DMS 273 (cell line): ENCODE measurements around the gene APBB3.

Source experiments
- DNase-seq: peaks from one replicate; lab custom pipeline; 2025; ENCODE audit not compliant: unreplicated experiment; lab: John Stamatoyannopoulos, UW

The APBB3 gene

DNA sequence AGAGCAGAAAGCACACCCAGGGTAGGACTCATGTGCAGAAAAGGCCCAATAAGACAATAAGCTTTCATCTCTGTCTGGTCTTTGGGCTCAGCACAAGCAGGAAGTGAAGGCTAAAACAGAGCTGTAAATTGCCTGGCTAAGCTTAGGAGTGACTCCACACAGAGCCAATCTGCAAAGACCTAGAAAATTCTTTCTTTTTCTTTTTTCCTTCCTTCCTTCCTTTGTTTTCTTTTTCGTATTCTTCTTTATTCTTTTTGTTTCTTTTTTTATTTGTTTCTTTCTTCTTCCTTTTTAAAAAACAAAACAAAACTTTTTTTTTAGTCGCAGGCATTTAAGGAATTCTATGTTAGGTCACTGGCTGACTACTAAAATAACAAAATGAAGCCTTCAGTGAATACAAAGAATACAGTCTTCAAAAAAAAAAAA, 12.4 kb upstream of the APBB3 start:
- no peak for DNase-seq

DNA sequence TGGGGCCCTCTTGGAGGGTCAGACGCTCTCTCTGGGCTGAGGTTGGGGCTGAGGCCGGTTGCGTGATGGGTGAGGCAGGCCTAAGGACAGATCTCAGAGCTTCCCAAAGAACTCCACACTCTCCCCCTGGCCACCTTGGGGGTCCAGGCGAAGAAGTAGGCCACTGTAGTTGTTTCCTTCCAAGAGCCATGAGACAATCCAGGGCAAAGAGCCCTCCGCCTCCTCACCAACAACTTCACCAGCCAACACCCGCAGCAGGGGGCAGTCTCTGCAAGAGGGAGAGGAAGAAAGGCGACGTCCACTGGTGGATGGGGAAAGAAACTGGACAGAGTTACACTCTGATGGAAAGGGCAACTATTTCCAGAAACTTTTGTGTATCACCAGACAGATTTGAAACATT, 10.9 kb upstream of the APBB3 start:
- DNase-seq: peak; percentile 34

DNA sequence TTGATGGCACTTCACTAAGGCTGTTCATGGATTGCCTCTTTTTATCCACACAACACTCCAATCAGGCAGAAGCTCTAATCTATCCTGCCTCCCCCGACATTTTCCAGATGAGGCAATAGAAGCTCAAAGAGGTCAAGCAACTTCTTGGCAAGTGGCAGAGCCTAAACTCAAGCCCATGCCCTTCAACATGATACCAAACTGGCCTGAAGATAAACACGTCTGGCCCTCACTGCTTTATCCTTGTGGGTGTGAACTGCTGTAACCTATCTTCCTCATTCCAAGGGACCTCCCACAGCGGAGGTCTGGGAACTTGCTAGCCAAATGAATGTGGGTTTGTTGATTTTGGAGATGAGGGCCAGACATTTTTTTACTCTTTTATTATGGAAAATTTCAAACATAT, 9.8 kb upstream of the APBB3 start:
- DNase-seq: no peak

DNA sequence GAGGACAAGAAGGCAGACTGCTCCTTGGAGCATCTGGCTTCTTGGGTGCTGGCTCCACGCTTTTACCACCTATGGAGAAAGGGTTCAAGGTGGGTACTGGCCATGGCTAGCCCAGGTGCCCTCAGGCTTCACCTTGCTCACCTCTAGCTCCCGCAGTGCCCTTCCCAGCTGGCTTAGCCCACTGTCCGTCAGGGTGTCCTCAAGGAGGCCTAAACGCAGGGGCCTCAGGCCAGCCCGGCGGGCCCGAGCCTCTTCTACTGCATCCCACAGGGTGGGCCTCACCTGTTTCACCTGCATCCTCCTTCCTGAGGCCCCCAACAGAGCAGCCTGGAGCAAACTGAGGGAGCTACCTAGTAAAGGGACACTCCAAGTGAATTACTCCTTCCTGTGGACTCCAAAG, 9.3 kb upstream of the APBB3 start:
- no peak for DNase-seq

DNA sequence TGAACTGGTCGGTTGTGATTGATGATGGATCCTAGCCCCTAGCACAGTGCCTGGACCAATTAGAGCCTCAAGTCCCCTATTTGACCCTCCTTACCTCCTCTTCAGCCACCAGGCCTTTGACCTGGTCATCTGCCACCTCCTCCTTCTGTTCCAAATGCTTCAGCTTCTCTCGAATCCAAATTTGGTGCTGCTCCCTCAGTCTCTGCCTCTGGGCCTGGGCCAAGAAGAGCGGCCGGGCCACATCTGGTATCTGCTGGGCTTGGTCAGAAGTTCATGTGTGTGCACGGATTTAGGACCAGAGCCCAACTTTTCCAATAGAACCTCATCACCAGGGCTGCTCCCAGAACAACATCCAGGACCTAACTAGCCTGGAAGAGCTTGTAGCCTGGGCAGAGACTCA, 6.7 kb upstream of the APBB3 start:
- no peak for DNase-seq

DNA sequence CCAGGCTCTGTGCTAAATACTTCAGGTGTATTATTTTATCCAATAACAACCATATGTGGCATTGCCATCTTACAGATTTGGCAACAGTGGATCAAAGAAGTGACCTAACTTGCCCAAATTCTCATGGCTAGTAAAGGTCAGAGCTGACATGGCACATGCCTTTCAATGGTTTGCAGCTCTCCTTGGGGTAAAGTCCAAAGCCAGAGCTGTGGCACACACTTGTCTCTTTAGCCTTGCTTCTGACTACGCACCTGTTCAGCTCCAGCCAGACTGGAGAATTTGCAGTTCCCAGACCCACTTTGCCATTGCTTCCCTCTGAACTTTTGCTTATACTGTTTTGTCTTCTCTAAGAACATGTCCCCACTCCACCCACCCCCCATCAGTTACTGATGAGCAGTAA, 6.1 kb upstream of the APBB3 start:
- no peak for DNase-seq

DNA sequence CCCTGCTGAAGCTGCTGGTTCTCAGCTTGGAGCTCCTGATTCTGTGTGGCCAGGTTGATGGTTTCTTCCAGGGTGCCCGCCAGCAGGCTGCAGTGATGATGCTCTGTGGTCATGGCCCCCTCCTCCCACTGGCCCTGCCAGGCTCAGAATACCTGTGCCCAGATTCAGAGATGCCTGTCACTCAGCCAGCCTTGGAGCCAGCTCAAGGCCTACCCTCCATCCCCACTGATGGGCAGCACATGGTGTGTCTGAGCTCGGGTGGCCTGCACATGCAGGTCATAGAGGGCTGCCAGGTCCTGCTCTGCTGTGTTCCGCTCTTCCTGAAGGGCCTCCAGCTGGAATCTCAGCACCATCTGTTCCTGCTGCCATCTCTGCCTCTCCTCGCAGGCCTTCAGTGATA, 5.7 kb upstream of the APBB3 start:
- peak; percentile 44 for DNase-seq

DNA sequence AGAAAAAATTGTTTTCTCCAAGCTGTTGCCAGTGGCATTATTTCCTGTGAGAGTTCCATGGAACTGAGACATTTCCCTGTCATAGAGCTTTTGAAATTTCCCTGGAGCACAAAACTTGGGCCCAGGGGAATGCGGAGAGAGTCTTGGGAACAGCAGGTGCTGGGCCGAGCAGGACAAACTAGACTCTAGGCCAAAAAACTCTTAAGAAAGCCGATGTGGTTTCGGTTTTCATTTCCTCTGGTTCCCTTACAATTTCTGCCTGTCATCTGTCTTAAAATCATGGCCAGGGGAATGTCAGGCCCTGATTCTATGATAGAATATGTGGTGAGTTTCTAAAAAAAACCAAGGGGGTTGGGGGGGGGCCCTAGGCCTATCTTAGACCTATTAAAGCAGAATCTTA, 4.8 kb upstream of the APBB3 start:
- no peak for DNase-seq

DNA sequence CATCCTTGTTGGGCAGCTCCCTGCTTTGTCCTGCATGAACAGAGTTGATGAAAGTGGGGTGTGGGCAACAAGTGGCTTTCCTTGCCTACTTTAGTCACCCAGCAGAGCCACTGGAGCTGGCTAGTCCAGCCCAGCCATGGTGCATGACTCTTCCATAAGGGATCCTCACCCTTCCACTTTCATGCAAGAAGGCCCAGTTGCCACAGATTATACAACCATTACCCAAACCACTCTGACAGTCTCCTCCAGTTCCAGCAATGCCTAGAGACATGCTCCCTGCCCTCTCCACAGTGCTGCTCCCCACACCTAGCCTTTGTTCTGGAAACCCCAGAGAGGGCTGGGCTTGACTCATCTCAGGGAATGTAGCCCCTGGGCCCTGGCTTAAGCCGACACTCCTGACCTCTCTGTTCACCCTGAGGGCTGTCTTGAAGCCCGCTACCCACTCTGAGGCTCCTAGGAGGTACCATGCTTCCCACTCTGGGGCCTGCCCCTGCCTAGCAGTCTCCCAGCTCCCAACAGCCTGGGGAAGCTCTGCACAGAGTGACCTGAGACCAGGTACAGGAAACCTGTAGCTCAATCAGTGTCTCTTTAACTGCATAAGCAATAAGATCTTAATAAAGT, 4.2 kb upstream of the APBB3 start:
- no peak for DNase-seq

DNA sequence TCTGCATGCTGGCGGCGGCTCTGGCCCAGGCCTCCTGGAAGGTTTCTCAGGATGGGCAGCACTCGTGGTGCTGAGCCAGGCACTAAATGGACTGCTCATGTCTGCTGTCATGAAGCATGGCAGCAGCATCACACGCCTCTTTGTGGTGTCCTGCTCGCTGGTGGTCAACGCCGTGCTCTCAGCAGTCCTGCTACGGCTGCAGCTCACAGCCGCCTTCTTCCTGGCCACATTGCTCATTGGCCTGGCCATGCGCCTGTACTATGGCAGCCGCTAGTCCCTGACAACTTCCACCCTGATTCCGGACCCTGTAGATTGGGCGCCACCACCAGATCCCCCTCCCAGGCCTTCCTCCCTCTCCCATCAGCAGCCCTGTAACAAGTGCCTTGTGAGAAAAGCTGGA, 3.5 kb upstream of the APBB3 start:
- no peak for DNase-seq

DNA sequence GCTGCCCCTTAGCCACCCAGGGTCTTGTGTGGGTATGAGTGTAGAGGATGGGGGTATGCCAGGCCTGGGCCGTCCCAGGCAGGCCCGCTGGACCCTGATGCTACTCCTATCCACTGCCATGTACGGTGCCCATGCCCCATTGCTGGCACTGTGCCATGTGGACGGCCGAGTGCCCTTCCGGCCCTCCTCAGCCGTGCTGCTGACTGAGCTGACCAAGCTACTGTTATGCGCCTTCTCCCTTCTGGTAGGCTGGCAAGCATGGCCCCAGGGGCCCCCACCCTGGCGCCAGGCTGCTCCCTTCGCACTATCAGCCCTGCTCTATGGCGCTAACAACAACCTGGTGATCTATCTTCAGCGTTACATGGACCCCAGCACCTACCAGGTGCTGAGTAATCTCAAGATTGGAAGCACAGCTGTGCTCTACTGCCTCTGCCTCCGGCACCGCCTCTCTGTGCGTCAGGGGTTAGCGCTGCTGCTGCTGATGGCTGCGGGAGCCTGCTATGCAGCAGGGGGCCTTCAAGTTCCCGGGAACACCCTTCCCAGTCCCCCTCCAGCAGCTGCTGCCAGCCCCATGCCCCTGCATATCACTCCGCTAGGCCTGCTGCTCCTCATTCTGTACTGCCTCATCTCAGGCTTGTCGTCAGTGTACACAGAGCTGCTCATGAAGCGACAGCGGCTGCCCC, 2.9 kb upstream of the APBB3 start:
- peak; percentile 32 for DNase-seq

DNA sequence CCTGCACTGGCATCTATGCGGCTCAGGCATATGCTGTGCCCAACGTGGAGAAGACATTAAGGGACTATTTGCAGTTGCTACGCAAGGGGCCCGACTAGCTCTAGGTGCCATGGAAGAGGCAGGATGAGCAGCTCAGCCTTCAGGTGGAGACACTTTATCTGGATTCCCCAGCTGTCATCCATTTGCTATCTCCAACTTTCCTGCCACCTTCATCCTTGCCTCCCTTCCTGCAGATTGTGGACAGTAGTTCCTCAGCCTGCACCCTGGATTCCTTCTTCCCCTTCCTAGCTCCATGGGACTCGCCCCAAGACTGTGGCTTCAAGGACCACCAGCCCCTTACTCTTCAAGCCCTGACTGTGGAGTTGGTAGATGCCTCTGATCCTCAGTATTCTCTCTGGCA, 2.3 kb upstream of the APBB3 start:
- no peak for DNase-seq

DNA sequence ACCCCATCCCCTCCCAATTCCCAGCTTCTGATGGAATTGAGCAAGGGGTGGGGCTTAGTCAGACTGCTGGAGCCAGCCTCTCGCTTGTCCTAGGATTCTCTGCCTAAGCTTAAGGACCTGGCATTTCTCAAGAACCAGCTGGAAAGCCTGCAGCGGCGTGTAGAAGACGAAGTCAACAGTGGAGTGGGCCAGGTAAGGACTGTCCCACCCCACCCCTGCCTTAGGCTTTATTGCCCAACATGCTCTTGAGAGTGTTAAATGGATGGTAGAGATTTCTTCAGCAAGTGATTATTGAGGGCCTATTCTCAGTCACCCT, 1.3 kb upstream of the APBB3 start:
- DNase-seq: no peak

DNA sequence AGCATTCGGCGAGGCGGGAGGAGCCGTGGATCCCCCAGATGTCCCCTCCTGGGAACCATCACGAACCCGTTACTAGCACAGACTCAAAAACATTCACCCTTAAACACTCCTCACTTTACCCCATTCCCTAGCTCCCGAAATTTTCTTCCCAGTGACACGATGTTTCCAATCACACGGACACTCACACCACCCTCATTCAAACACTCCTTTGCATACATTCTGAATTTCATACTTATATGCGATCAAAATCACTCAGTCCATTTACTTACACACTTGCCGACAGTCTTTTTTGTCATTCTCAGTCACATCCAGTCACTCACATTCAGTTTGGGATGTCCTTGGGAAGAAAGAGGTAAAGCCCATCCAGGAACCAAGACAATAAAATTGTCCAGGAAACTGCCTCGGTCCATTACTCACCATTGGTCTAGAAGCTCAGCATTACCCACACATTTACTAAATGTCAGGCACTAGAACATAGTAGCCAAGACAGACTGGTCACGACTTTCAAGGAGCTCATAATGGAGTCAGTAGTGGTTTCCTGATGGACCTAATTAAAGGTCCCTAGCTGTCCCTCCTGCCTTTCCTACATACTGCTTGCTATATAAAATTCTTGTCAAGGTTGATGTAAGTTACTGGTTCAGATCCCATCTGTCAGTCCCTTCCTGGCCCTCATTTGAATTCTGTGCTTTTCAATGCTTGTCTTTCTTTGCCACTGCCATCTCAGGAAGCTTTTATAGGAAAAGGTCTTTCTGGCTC, 804 bp upstream of the APBB3 start:
- peak; percentile 38 for DNase-seq

DNA sequence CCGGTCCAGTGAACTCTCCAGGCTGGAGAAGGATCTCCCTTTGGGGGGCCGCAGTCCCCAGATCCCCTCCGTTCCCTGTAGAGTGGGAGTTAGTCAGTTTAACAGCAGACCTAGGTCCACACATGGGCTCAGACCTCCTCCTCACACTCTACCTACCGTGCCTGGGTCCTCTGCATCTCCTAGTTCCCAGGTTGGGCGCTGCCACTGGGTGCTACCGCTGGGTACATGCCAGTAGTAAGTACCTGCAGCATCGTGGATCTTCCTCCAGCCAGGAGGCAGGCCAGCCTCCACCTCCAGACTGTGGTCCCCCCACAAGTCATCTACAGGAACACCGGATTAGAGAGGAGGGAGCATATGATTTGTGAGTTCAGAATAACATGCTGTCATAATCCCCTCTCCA, 802 bp downstream of the APBB3 start:
- DNase-seq: no peak

DNA sequence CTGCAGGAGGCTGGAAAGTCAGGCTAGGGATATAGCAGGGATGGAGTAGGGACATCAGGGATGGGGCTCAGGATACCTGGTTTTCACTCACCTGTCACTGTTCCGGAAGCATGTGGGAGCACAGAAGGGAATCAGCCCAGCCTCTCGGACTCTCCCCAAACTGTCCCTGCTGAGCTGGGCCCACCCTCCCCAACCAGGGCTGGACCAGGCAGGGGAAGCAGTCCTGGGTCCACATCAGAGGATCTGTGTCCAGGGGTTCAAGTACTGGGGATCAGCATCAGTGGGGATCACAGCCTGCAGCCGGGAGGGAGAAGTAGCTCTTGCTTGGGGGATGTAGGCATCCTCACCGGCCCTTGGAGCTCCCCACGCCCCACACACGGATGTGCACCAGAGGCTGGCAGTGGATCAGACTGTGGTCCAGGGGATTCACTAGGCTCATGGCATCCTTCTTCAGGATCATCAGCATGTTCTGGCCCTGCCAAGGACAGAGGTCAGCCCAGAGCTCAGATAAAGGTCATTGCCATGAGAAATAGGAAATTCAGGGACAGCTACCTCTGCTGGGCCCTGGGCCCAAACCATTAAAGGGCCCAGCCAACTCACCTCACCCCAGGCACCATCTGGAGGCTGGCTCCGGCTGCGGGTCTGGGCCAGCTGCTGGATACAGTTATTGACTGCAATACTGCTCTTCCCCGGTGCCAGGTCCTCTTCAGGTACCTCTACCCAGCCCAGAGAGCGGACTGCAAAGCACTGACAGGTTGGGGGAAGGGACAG, 2.5 kb downstream of the APBB3 start:
- peak; percentile 82 for DNase-seq

DNA sequence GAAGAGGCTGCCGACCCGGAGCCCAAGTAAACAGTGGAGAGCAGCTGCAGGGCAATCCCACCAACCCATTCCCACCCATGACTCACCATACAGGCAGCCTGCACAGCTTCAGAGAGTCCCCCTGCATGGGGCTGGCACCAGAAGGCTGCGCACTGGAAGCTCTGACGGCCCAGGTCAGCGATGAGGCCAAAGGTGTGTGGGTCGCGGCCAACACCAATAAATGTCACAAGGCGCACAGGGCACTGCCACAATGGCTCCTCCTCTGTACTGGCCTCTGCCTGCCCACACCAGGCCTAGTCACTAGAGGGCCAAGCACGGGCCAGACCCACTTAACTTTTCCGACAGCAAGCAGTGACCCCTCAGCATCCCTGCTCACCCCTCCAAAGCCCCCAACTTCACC, 4.2 kb downstream of the APBB3 start:
- no peak for DNase-seq

DNA sequence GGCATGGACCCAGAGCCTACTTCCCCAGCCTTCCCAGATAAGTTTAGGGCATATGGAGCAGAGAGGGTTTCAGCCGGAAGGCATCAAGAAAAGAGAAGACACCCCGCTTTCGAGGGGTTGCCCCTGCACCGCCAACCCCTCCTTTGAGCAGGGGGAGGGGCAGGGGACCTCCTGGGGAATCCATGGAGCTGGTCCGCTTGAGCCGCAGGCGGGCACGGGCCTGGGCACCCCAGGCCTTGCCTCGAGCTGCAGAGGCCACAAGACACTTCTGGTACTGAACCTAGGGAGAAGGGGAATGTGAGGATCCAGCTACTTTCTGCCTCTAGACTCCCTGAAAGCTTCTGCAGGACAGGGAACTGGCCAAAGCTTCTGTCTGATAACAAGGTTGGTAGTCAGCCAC, 5.9 kb downstream of the APBB3 start:
- no peak for DNase-seq

DNA sequence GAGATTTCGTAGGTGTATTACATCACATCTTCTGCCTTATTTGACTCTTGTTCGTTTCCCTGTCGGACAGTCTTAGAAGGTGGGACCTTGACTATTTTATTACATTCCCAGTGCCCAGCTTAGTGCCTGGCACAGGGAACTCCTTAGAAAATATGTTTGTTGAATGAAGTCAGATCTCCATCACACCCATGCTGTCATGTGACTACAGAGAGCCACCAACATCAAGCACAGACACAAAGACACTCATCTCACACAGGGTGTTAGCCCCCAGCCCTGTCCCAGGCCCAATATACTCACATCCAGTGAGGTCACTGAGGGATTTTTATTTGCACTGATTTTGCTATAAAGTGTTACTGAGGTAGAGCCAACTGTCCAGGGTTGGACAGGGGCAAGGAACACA, 6.4 kb downstream of the APBB3 start:
- no peak for DNase-seq

DNA sequence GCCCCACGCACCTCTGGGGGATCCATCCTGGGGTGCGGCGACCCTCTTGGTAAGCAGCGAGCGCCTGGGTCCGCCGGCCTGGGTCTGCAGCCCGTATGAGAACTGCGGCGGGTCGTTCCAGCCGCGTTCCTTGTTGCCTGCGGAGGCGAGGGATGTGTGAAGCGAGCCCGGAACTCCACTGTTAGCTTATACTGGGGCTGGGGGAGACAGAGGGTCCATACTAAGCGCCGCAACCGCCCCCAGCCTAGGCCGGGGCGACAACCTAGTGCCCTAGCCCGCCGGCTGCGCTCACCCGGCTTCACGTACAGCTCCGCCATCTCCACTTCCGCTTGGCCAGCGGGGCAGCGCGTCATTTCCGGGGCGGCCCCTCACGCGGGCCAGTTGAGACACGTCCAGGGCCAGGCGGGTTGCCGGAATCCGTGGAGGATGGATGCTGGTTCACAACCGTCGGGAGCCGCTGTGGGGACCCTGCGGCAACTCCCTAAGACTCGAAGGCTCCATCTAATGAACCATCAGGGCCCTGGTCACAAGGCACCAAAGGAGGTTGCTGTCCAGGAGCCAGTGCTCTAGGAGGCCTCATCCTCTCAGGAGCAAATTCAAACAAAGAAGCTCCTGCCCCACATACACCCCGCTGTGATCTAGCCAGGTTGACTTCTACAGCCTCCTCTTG, 7.1 kb downstream of the APBB3 start, which contains the start of gene SRA1:
SRA1 (minus strand) TSS at position 338 of the 670 bp plus-strand sequence; CDS start at position 317, 21 bp downstream.
- peak; percentile 97 for DNase-seq

DNA sequence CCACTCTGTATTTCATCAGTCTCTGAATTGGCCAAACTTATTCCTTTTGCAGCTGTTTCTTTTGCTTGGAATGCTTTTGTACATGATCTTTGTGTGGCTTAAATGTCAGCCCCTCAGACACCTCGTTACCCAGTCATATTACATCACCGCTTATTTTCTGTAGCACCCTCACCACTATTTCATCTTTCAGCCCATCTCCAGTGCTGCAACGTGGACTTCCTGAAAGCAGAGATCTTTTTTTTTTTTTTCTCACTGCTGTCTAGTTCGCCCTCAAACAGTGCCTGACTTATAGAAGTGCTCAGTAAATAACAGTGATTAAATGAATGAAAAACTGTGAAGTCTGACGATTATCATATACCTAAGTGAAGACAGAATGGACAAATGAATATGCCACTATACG, 8.0 kb downstream of the APBB3 start:
- peak; percentile 33 for DNase-seq
